GM23248 (cell line): ENCODE results near the gene TXNIP.

Experiments
- EZH2 ChIP-seq: fragments of 200-600 bp; sonication (generic); IDR thresholded peaks from 2 replicates; pipeline ENCODE4 v1.6.1; 2018; ENCODE audit warnings: antibody characterized with exemption, mild to moderate bottlenecking; ENCODE audit not compliant: insufficient read depth, poor library complexity, severe bottlenecking
- EZH2phosphoT487 ChIP-seq: fragments of 200-600 bp; sonication (generic); IDR thresholded peaks from 2 replicates; pipeline ENCODE4 v1.6.1; 2018; ENCODE audit warnings: antibody characterized with exemption, moderate library complexity, mild to moderate bottlenecking, low read depth; ENCODE audit not compliant: insufficient read depth

DNA sequence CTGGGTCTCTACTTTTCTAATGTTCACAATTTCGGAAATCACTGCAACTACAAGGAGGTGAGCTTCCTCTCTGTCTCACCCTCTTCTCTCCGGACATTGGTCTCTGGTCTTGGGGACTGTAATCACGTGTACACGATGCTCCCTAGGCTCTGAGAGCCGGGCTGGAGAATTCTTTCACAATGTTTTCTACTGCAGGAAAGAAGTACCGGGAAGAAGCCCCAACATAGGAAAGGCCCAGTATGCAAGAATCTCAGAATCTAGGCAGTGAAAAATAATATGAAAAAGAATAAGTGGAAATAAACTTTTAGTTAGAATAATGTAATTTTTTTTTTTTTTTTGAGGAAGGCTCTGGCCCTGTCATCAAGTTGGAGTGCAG is 38.7 kb upstream of the TXNIP start:
- TF ChIP-seq EZH2: no peak
- TF ChIP-seq EZH2phosphoT487: no peak
